TTC549 (cell line): ENCODE results near the gene ADCYAP1R1.

Experiments
- FAIRE-seq: peaks from 2 replicates; lab custom pipeline; 2012; peaks lifted over from hg19 to GRCh38; lab: Jason Lieb, UNC

Gene ADCYAP1R1

DNA sequence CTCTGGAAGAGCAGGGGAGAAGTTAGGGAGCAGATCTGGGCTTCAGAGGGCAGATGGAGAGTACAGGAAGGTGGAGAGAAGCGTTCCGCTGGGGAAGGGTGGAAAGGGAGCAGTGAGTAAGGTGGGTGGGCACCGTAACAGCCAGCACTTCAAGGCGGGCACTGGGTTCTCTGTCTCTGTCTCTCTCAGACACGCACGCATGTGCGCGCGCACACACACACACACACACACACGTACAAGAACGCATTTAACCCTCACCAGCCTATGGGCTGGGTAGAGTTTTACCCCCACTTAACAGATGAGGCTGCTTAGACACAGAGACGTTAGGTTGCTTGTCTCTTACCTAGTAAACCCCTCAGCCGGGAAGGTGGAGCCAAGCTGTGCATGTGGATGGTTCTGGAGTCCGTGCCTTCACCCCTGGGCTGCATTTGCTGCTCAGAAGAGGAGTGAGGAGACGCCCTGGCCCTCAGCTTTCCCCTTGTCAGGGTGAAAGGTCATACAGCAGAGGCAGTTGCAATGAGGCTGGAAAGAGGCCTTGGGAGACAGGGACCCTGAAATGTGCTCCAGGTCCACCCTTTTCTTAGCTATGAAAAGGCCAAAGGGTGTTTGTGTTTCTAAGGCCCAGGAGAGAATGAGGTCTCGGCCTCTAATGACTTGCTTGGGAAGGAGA is 16.0 kb downstream of the ADCYAP1R1 start:
- FAIRE-seq = no peak

DNA sequence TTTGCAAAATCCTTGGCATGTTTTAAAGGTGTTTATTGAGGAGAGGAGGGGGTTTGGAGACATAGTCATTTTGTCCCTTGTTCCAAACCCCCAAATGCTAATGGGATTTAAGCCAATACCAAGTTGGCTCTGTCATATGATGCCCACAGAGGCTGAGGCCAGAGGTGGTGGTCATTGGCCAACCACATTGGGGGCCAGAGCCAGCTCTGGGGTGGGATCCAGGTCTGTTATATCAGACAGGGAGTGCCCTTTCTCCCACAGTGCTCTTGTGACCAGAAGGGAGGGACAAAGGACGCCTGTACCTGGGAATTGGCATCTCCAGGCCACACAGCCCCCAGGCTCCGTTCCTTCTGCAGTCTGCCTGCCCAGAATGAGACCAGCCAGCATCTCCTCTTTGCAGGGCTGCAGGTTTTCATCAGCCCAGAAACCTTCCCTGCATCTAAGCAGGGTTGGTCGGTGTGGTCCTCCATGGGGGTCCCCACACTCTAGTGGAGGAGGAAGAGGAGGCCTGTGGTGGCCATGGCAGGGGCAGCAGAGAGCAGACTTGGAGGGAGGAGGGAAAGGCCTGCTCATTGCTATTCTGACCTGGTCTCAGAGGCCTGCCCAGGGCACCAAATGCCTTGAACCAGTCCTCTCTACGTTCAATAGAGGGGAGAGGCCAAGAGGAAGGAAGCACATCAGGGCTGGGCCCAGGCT is 17.9 kb downstream of the ADCYAP1R1 start:
- FAIRE-seq = no peak

DNA sequence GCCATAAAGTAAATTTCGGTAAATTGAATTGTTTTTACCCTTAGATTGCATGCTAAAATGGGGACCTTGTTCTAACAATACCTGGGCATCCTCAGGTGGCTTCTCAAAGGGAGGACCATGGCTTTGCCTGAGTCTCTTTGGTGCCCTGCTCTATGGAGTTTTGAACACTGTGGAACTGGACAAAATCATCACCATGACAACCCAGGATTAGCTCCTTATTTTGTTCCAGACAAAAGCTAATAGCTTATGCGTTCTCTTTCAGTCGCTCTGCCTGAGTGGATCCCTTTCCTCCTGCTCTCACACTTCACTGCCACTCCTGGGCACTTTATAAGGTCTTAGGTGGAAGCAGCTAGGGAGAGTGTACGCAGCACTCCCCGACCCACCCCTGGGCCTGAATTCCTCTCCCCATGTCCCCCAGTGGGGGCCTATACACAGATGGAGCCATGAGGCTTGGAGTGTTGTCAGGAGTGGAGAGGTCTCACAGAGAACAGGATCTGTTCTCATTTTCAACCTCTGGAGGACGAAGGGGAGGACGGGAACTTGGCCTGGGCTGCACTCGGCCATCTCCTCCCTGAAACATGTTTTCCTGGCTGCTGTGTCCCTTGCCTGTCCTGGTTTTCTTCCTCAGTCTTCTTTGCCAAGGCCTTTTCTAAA is 19.0 kb downstream of the ADCYAP1R1 start:
- FAIRE-seq = no peak

DNA sequence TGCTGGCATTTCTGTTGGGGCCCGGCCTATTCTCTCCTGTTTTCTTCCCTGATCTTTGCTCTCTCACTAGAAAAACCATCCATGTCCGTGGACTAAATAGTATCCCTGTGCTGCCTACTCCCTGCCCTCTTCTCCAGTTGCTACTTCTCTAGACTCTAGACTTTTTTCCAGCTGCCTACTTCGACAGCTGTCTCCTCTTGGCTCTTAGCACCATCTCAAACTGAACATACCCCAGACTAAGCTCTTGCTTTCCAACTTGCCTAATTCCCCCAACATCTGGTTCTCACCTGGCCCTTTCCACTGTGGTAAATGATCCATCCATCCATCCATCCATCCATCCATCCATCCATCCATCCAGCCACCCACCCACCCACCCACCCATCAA is 19.5 kb downstream of the ADCYAP1R1 start:
- no peak for FAIRE-seq

DNA sequence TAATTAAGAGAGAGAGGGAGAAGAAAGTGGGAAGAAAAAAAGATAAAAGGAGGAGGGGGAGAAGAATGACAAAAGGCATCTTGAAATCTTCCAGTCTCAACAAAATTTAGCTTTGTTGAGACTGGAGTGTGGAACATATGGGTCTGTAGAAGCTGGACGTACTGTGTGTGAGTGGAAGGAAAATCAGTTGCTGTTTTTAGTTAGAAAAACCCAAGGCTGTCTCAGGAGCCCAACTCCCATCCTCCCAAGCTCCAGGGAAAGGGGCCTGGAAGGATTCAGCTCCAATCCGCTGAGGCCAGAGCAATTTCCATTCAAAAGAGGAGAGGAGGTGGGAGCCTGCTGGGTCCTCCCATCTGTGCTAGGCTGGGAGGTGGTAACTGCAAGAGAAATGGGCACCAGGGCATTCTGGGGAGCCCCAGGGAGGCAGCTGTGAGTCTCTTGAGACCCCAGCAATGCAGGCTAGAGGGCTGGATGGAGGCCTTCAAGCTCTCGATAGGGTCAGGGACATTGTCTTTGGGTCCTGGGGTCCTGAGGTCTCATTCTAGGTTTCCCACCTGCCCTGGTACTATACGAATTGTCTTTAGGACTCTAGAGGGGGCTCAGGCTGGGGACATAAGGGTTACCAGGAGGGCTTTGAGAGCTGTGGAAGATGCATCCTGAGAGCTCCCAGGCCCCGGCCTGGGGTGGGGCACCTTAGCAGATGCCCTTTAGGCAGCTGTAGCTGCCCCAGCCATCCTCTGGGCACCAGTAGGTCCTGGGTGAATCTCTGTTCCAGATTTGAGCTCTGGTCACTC is 21.4 kb downstream of the ADCYAP1R1 start:
- no peak for FAIRE-seq

DNA sequence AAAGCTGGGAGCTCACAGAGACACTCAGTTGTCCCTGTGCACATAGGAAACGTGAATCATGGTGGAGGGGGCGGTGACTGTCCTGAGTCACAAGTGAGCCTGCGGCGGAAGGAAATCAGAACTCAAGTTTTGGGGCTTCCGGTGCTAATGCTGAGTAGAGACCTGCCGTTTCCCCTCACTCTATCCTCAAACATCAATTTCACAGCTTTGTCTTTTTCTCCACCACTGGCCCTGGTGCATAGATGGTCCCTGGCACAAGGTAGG is 21.9 kb downstream of the ADCYAP1R1 start:
- FAIRE-seq = no peak

DNA sequence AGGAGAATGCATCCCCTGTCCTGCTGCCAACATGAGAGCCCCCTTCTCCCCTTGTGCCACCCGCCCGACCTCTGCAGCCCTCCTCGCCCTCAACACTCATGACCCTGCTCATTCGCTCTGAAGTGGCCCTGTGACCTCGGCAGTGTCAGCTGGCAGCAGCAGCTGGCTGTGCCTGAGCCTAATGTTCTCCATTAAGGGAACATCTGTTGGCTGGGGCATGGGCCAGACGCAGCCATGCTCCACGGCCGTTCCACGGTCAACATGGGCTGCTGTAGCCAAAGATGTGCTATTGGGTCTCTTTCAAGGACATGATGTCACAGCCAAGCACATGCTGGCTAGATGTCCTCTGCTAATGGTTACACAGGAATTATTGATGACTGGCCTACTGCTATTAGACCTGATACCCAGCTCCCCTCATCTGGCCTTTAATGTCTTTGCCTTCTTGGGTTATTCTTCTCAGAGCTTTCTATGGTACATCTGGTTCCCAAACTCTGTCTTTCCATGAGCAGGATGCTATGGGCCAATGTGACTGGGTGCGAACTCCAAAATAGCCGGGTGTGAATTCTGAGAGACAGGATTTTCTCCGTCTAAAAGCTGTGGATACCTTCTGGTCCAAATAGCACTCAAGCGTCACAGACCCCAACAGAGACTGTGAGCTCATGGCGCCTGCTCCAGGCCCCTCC is 22.4 kb downstream of the ADCYAP1R1 start:
- FAIRE-seq = no peak

DNA sequence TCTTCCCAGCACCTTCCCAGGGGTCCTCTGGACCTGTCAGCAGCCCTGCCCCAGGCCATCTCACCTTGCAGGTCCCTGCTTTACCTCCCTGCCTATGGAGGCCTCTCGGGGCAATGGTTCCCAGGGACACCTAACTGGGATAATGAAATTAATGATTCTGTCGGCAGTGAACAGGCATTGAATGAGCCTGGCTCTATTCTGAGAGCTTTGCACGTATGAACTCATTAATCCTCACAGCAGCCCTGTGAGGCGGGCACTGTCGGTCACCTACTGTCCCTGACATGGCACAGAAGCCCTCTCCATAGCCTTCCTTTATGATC is 22.9 kb downstream of the ADCYAP1R1 start:
- FAIRE-seq = no peak

DNA sequence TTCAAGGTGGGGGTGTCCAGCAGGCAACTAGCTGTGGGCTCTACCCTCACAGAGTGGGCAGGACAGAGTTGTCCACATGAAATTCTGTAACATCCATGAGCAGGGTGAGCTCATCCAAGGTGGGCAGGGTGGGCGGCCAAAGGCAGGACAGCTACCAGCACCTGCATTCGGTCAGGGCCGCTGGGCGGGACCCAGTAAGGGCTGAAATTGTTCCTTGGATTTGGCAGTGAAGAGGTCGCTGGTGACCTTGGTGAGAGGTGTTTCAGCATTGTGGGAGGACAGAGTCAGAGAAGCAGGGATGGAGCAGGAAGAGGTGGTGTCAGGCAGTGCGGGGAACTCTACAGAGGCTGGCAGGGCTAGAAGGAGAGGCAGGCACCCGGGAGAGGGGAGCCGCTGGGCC is 23.9 kb downstream of the ADCYAP1R1 start:
- no peak for FAIRE-seq

DNA sequence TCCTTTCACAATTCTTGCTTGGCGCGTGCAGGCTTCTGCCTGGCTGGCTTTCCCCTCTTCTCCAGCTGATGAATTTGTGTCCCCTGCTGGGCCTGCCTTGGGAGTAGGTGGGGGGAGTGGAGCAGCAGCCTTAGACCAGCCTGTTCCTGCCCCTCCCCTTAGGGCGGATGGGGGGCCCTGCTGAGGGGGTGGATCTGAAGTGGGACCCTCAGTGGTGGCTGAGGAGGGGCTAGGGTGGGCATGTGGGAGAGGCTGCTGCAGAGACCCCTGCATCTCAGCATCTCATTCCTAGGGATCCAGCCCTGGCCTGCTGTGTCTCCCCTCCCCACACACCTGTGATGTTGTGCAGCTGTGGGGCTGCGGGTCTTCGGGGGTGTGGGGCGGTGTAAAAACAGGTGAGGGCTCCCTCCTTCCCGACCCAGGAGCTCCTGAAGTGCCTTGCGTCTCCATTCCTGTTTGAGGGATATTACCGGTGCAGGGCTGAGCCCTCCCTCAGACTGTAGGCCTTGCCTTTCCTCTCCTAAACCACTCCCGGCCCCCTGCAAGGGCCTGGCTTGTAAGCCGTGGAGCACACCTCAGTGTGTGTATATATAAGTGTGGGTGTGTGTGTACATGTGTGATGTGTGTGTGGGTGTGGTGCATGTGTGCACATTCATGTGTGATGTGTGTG is 24.7 kb downstream of the ADCYAP1R1 start:
- FAIRE-seq = no peak

DNA sequence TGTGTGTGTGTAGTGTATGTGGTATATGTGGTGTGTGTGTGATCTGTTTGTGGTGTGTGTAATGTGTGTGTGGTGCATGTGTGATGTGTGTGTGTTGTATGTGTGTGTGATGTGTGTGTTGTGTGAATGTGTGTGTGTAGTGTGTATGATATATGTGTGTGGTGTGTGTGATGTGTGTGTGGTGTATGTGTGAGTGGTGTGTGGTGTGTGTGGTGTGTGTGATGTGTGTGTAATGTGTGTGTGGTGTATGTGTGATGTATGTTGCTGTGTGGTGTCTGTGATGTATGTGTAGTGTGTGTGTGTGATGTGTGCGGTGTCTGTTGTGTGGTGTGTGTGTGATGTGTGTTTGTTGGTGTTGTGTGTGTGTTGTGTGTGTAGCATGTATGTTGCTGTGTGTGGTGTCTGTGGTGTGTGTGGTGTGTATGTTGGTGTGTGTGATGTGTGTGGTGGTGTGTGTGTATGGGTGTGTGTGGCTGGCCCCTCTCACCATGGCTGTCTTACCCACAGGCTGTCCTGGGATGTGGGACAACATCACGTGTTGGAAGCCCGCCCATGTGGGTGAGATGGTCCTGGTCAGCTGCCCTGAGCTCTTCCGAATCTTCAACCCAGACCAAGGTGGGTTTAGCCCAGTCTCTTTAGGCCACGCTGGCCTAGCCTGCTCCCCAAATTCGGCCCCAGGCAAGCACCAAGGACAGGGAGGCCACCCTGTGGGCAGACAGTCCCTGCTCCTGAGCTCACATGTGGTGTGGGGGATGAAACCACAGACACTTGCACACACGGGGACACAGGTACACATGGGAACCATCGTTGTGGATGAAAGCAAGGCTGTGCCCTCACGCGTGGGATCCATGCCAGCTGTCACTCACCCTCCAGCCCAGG is 25.6 kb downstream of the ADCYAP1R1 start:
- FAIRE-seq = no peak

DNA sequence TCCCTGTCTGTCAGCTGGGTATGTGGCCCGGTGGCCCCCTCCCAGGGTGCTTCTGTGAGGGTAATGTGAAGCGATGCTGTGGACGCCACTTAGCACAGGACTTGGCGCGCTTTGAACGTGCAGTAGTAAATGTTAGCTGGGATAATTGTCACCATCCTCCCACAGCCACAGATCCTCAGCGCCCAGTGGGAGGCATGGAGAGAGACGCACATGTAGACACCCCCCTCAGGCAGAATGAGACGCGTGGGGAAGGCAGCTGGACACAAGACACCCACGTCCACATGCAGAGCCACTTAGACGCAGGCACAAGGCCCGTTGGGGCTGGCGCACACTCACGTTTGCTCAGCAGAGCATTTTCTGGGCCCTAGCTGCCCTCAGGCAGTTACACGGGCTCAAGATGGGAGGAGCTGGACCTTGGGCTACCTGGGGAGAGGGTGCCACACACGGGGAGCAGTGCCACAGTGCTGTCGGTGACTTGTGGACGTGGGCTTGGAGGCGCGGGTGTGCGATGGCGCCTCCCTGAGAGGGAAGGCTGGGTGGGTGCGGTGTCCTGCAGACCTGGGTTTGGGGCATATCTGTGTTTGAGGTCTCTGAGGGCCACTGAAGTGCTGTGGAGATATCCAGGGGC is 26.4 kb downstream of the ADCYAP1R1 start:
- FAIRE-seq = no peak

DNA sequence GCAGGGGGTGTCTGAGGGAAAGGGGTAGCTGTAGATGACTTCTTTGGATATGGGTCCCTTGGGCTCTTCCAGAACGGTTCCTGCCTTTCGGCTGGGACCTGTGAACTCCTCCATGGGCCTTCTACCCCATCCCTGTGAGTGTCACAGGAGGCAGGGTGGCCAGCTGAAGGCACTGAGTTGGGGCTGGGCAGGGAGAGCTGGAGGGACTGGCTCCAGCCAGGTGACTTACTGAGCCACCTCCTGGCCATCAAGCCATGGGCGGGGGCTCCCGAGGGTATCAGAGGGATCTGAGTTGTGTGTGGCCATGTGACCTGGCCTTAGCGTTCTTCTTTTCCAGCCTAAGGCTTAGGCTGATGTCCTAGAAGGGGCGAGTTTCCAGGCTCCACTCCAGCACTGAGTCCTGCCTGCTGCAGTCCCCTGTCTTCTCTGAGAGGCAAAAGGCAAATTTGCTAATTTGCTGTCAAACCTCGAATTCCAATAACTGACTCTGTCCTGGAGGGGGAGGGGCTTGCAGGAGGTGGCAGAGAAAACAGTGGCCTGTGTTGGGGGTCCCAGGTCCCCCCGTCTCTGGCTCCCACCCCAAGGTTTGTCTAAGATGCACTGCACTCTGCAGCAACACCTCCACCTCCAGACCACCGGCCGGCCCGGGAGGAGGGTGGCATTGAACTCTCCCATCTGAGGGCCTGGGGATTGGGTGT is 27.2 kb downstream of the ADCYAP1R1 start:
- FAIRE-seq = no peak

DNA sequence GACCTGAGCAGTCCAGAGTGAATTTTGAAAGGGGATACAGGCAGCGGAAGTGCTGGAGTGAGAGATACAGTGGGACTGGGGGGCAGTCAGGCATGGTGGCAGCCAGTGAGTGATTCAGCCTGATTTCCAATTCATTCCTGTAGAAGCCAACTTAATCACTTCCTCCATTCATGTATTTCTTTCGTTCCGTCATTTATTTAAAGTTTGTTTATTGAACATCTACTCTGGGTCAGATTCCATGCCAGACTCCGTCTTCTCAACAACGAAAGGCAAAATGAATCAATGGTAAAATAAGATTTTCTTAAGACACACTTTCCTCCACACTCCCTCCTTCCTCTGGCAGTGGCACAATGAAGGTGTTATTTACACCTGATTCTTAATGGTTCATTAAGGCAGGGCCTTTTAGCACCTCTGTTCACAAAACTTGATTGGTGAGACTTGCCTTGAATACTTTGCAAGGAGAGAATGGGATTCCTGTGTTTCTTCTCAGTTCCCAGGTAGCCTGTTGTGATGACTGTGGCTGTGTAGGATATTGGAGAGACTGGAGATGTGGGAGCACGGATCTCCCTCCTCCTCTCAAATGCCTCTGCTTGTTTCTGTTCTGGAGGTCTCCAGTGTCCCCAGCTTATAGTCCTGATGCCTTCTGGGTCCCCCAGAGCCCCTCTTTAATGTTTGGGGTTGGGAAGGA is 27.9 kb downstream of the ADCYAP1R1 start:
- FAIRE-seq = no peak

DNA sequence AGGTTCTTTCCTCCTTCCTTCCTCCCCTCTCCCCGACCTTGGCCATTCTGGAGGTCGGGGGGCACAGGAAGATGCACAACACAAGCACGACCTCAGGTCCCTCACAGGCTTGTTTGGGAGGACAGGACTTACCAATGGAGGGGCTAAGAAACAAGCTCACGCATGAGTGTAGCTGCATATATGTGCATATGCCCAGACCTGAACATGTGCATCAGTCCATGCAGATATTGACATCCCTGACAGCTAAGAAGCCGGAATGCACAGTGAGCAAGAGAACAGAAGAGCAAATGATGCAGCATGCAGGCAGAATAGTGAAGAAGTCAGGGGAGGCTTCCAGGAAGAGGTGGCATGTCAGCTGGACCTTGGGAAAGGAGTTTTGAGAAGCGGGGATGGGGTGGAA is 28.7 kb downstream of the ADCYAP1R1 start:
- no peak for FAIRE-seq

DNA sequence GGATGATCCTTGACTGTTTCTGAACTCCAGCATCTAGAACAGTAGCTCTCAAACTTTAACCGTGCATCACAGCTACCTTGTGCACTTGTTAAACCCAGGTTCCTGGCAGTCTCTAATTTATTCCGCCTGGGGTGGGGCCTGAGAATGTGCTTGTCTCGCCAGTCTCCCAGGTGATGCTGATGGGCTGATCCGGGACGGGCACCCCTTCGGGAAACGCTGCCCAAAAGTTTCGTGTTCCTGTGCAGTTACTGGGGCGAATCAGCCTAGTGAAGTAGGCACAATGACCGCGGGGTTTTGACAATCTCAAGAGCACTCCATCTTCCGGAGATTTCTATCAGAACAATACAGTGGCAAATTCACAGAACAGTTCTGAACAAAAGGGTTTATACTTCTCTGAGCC is 29.9 kb downstream of the ADCYAP1R1 start:
- no peak for FAIRE-seq

DNA sequence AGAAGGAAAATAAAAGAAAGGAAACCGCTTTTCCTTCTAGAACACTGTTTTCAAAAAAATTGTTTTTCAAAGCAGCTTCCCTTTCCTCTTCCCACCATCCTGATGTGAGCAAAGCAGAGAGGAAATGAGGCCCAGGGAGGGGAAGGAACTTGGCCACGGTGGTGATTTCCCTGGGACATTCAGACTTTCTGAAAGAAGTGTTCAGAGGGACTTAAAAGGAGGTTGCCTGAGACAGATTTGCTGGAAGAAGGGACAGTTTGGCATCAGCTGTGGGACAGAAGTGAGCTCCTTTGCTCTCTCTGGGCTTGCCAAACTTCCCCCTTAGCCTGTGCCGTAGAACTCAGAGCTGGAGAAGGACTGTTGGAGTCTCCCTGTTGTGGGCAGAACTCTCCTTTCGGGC is 30.3 kb downstream of the ADCYAP1R1 start:
- FAIRE-seq = no peak

DNA sequence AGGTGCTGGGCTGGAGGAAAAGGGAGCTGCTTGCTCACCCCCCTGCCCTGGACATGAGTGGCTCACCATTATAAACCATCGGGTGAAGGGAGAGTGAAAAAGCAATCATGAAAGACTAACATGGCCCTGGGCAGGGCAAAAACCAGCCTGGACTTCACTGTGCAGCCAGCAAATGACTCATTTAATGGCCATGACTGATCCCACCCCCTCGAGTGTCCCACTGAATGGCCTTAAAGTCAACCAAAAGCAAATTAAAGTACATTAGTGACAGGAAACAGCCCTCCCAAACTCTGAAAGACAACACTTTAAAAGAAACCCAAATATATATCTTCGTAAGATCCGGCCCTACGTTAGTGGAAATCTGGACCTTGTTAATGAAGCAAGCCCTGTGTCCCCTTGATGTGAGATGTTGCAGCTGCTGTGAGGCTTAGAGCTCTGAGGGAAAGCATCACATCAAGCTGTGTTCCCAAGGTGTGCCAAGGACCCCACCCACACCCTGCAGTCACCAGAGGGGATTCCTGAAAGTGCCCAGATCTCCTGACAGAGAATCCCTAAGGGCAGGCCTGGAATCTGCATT is 31.2 kb downstream of the ADCYAP1R1 start:
- no peak for FAIRE-seq

DNA sequence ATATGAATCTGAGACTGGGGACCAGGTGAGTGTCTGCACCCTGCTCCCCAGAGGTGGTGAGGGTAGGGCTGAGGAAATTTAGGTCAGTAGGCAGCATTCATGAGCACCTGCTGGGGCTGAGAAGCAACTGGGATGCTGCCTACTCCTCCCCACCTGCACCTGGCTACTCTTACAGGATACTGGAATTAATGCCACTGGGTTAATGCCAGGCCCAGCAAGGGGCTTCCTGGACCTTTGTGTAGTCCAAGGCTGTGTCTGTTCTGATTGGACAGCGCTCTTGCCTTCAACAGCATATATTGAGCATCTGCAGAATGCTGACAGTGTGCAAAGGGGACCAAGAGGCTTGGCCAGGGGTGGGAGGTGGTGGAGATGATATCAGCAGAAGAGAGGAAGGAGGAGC is 32.1 kb downstream of the ADCYAP1R1 start:
- FAIRE-seq = no peak
